ENCODE results near the gene LEFTY1. TPM values are rescaled to one million over a fixed set of nuclear protein-coding genes. Genes with fewer than 3 reads are reported as not detected.

The LEFTY1 gene
- total and polyA plus RNA-seq, 2 donors (not counting 3 experiments of a cell fraction or from before 2014, with no cell fraction given): not detected

GRCh38 chr1:225908013-225908640, 19.2 kb upstream of the LEFTY1 start:
- Histone ChIP-seq H3K27ac (ENCODE audit: insufficient read depth, low read depth, low read length) (no peak overlapping the region), H3K9me3 (replicated peaks; ENCODE audit: control insufficient read depth, insufficient read depth, low read length) (no peaks in the 10 kb centered on the region), H3K27me3 (ENCODE audit: control insufficient read depth in 2 of 2, insufficient read depth in 2 of 2, low read length in 2 of 2) (no peaks in the 10 kb centered on the region), H3K79me2 (ENCODE audit: control insufficient read depth, insufficient read depth, low read length) (no peaks in the 10 kb centered on the region), H3K36me3 (ENCODE audit: control insufficient read depth in 2 of 2, extremely low read depth in 1 of 2, insufficient read depth in 2 of 2, low read length in 2 of 2) (peaks cover 0 to 2% of the 10 kb centered on the region in 2 experiments), H4K20me1 (replicated peaks; ENCODE audit: control insufficient read depth, extremely low read depth, insufficient read depth, low read length) (no peaks in the 10 kb centered on the region), H3K9me1 (replicated peaks; ENCODE audit: control insufficient read depth, extremely low read depth, insufficient read depth, low read length) (no peaks in the 10 kb centered on the region), H3K4me1 (ENCODE audit: control insufficient read depth, extremely low read depth, insufficient read depth, low read length) (no peaks in the 10 kb centered on the region), H3K4me3 (replicated peaks in 1 of 3; ENCODE audit: insufficient read depth in 1 of 3, low read depth in 1 of 3, low read length in 3 of 3) (no peak overlapping the region), H3K4me2 (ENCODE audit: insufficient read depth, low read length) (no peak overlapping the region), H3K9ac (replicated peaks; ENCODE audit: extremely low read depth, insufficient read depth, low read length) (no peak overlapping the region), H2AFZ (ENCODE audit: low read depth, low read length) (no peak overlapping the region)
- DNase-seq (ENCODE audit: low read depth, low spot score): no peak
- ChIA-PET POLR2A (no interaction called here), CTCF (interaction anchor here (0.7 to 7.1 kb wide), 2 partner anchors 11 to 431 kb away, joined by 3 to 82 read pairs; no protein-coding TSS in a partner anchor)
- intact Hi-C loops (cut with micrococcal nuclease) (no loop called here), dilution Hi-C loops (cut with MboI; ENCODE audit: extremely low pct_ligation_motif_present, low sequenced_read_pairs) (no loop called here)
- BruUV-seq (replicated peaks): no TSS peak
- TF ChIP-seq JUN (IDR thresholded peaks at IDR 0.05; ENCODE audit: borderline replicate concordance, insufficient read depth, insufficient read length, low read depth) (no peak), POLR2A (IDR thresholded peaks at IDR 0.05; ENCODE audit: low read depth, low read length) (no peak), MYC (IDR thresholded peaks at IDR 0.05; ENCODE audit: low read depth, low read length) (no peak)
- FAIRE-seq: no peak

GRCh38 chr1:225907341-225907740, 18.4 kb upstream of the LEFTY1 start:
- no TSS peak for BruUV-seq (replicated peaks)
- dilution Hi-C loops (cut with MboI; ENCODE audit: extremely low pct_ligation_motif_present, low sequenced_read_pairs): no loop called here
- H3K36me3 ChIP-seq (ENCODE audit: control insufficient read depth in 2 of 2, extremely low read depth in 1 of 2, insufficient read depth in 2 of 2, low read length in 2 of 2): no peaks in the 10 kb centered on the region
- H4K20me1 ChIP-seq (replicated peaks; ENCODE audit: control insufficient read depth, extremely low read depth, insufficient read depth, low read length): no peaks in the 10 kb centered on the region
- H3K79me2 ChIP-seq (ENCODE audit: control insufficient read depth, insufficient read depth, low read length): no peaks in the 10 kb centered on the region
- no peaks in the 10 kb centered on the region for H3K4me1 ChIP-seq (ENCODE audit: control insufficient read depth, extremely low read depth, insufficient read depth, low read length)
- no peaks in the 10 kb centered on the region for H3K9me1 ChIP-seq (replicated peaks; ENCODE audit: control insufficient read depth, extremely low read depth, insufficient read depth, low read length)
- H3K27ac ChIP-seq (ENCODE audit: insufficient read depth, low read depth, low read length): no peak overlapping the region
- H3K4me3 ChIP-seq (replicated peaks in 1 of 3; ENCODE audit: insufficient read depth in 1 of 3, low read depth in 1 of 3, low read length in 3 of 3): no peak overlapping the region
- H3K27me3 ChIP-seq (ENCODE audit: control insufficient read depth in 2 of 2, insufficient read depth in 2 of 2, low read length in 2 of 2): no peaks in the 10 kb centered on the region
- H3K9me3 ChIP-seq (replicated peaks; ENCODE audit: control insufficient read depth, insufficient read depth, low read length): no peaks in the 10 kb centered on the region
- DNase-seq (ENCODE audit: low read depth, low spot score): no peak
- POLR2A ChIA-PET: no interaction called here
- CTCF ChIA-PET: no interaction called here
- intact Hi-C loops (cut with micrococcal nuclease): no loop called here
- H2AFZ ChIP-seq (ENCODE audit: low read depth, low read length): no peak overlapping the region
- H3K9ac ChIP-seq (replicated peaks; ENCODE audit: extremely low read depth, insufficient read depth, low read length): no peak overlapping the region
- no peak overlapping the region for H3K4me2 ChIP-seq (ENCODE audit: insufficient read depth, low read length)
- TF ChIP-seq POLR2A (IDR thresholded peaks at IDR 0.05; ENCODE audit: low read depth, low read length) (no peak), CTCF (IDR thresholded peaks at IDR 0.05; ENCODE audit: extremely low read depth in 1 of 2, insufficient read depth in 1 of 2, low read depth in 1 of 2, low read length in 2 of 2) (no peak), MAX (IDR thresholded peaks at IDR 0.05; ENCODE audit: insufficient read depth, insufficient read length) (no peak), GATA2 (IDR thresholded peaks at IDR 0.05; ENCODE audit: insufficient read depth, insufficient read length, low read depth, low read length) (no peak), JUN (IDR thresholded peaks at IDR 0.05; ENCODE audit: borderline replicate concordance, insufficient read depth, insufficient read length, low read depth) (no peak), MYC (IDR thresholded peaks at IDR 0.05; ENCODE audit: low read depth, low read length) (no peak), FOS (IDR thresholded peaks at IDR 0.05; ENCODE audit: borderline replicate concordance, insufficient read depth, low read length) (no peak), POLR2AphosphoS5 (IDR thresholded peaks at IDR 0.05; ENCODE audit: insufficient read depth, low read depth, low read length) (no peak), EZH2 (IDR thresholded peaks at IDR 0.05; ENCODE audit: borderline replicate concordance, low read depth, low read length, severe bottlenecking) (no peak)
- no peak for FAIRE-seq
